Measurements from ENCODE around the gene TARS1. TPM values are rescaled to one million over a fixed set of nuclear protein-coding genes. Genes with fewer than 3 reads are reported as not detected.

Gene TARS1
- total and polyA plus RNA-seq, 10 of the 15 experiments (the other 5 are each of a cell fraction or from before 2014, with no cell fraction given), result 163 to 350 (median 228) TPM

- DNase-seq (ENCODE audit: low read depth, low spot score) (no peak), FAIRE-seq (no peak), ATAC-seq (no peak)
- H3K27ac ChIP-seq (ENCODE audit: control insufficient read depth, insufficient read depth), result no peak overlapping the region
- H3K4me2 ChIP-seq (ENCODE audit: control insufficient read depth, insufficient read depth), result no peak overlapping the region
- H3K4me3 ChIP-seq, result no peak overlapping the region
- H3K27me3 ChIP-seq (replicated peaks in 1 of 2; ENCODE audit: control insufficient read depth in 2 of 2, insufficient read depth in 2 of 2, low read length in 1 of 2), result no peaks in the 10 kb centered on the region; a peak in 1 of 4 replicates
- ChIA-PET CTCF (interaction anchor here (1.5 kb wide), 1 partner anchor 552 kb away, joined by 4 read pairs; no protein-coding TSS in a partner anchor), POLR2A (no interaction called here), RAD21 (ENCODE audit: unreplicated experiment) (interaction anchor here (1.2 kb wide), 1 partner anchor 81 kb away, joined by 3 read pairs; no protein-coding TSS in a partner anchor), SMC1A (ENCODE audit: uncharacterized antibody, unreplicated experiment) (interaction anchor here (1.5 kb wide), 1 partner anchor 18 kb away, joined by 4 read pairs; no protein-coding TSS in a partner anchor)
- in situ Hi-C loops (cut with MboI) (loop anchor here (10.0 kb wide), 1 partner anchor 703 kb away; the partner anchor contains the start of gene NPR3), intact Hi-C loops (cut with micrococcal nuclease; ENCODE audit: unreplicated experiment) (no loop called here)
- no peaks in the 10 kb centered on the region for H4K20me1 ChIP-seq (ENCODE audit: control insufficient read depth, insufficient read depth)
- H3K9ac ChIP-seq (ENCODE audit: control insufficient read depth, insufficient read depth, low read length), result no peak overlapping the region
- H2AFZ ChIP-seq (ENCODE audit: control insufficient read depth, low read depth, low read length), result no peak overlapping the region
- H3K79me2 ChIP-seq (ENCODE audit: control insufficient read depth, insufficient read depth, low read length), result no peaks in the 10 kb centered on the region
- no TSS peak for BruUV-seq (replicated peaks)
- H3K36me3 ChIP-seq (ENCODE audit: control insufficient read depth in 2 of 2, insufficient read depth in 2 of 2, low read length in 1 of 2), result no peaks in the 10 kb centered on the region
- H3K4me1 ChIP-seq (ENCODE audit: control insufficient read depth, insufficient read depth, low read length), result no peaks in the 10 kb centered on the region
- TF ChIP-seq CHD4 (IDR thresholded peaks at IDR 0.05) (no peak), MTA3 (IDR thresholded peaks at IDR 0.05; ENCODE audit: borderline replicate concordance, low read length) (no peak), ZNF24 (IDR thresholded peaks at IDR 0.05) (no peak), SREBF2 (IDR thresholded peaks at IDR 0.05; ENCODE audit: low read length) (no peak), TARDBP (IDR thresholded peaks at IDR 0.05; ENCODE audit: borderline replicate concordance) (no peak), FOXM1 (IDR thresholded peaks at IDR 0.05; ENCODE audit: low read depth, low read length) (no peak), FOXK2 (IDR thresholded peaks at IDR 0.05) (no peak), USF1 (IDR thresholded peaks at IDR 0.05; ENCODE audit: borderline replicate concordance, extremely low read length, insufficient read depth, low read depth, low read length) (no peak), BCL3 (IDR thresholded peaks at IDR 0.05; ENCODE audit: borderline replicate concordance, insufficient read depth, low read depth, low read length, poor library complexity, severe bottlenecking) (no peak), YY1 (IDR thresholded peaks at IDR 0.05; ENCODE audit: low read depth, low read length) (no peak), POLR2AphosphoS5 (IDR thresholded peaks at IDR 0.05; ENCODE audit: low read length) (no peak), EGR1 (IDR thresholded peaks at IDR 0.05; ENCODE audit: borderline replicate concordance in 1 of 2, low read depth in 2 of 2, low read length in 2 of 2) (no peak), PAX5 (IDR thresholded peaks at IDR 0.05; ENCODE audit: borderline replicate concordance, low read depth, low read length) (no peak), PML (IDR thresholded peaks at IDR 0.05; ENCODE audit: low read length) (no peak), JUNB (IDR thresholded peaks at IDR 0.05) (no peak), TCF12 (IDR thresholded peaks at IDR 0.05; ENCODE audit: low read depth, low read length) (no peak)
- no peaks in the 10 kb centered on the region for H3K9me3 ChIP-seq (replicated peaks; ENCODE audit: control insufficient read depth, insufficient read depth, low read length)
These were observed 23.1 kb upstream of the TARS1 start for GRCh38 chr5:33417632-33418031.
